Measurements from ENCODE around the gene TSPOAP1.

TSPOAP1 gene

DNA sequence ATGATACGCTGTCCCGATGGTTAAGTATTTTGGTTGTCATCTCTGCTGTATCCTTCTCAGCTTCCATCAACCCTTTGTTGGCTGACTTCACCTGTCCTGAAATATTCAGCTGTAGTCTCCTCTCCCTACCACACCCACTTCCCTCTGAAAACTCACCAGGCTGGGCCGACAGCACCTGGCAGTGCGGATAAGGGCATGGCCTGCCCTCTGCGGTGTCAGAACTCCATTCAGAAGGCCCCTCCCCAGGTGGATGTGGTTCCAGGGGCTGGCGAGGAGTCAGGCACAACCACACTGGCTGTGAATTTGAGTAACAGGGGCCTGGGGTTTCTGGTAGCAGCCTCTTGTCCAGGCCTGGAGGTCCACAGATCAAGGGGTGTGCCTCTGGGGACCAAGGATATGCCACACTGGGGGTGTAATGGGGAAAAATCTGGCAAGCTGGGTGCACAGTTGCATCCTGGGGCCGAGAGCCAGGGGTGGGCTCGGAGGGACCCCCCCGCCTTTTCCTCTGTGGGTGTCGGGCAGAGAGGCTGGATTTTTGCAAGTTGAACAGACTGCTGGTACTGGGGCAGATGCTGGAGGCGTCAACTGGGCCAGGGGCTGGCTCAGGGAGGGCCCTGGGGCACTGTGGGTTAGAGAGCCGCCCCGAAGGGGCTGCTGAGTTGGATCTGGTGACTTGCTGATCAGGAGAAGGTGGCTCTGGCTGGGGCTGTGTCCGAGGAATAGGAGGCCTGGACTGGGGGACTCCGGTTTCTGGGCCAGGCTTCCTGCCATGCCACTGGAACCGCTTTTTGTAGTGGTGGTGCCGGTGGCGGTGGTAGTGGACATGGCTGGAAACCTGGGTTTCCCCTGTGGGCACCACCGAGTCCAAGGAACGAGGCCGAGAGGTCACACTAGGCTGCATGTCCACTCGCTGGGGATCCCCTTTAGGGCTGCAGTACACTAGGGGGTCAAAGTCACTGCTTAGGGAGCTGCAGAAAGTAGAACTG, 29.0 kb upstream of the TSPOAP1 start:
- DNase-seq (ENCODE audit: low read depth) = no peak
- no peak overlapping the region for H3K4me3 ChIP-seq (ENCODE audit: low read depth, low read length)
- TF ChIP-seq POLR2A (IDR thresholded peaks at IDR 0.05; ENCODE audit: extremely low read depth, insufficient read length) (no peak), MYC (IDR thresholded peaks at IDR 0.05; ENCODE audit: low read depth, low read length) (no peak)
- TF ChIP-seq, protein P1, sequence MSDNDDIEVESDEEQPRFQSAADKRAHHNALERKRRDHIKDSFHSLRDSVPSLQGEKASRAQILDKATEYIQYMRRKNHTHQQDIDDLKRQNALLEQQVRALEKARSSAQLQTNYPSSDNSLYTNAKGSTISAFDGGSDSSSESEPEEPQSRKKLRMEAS (IDR thresholded peaks at IDR 0.05; ENCODE audit: low read depth, low read length) = no peak
- TF ChIP-seq, protein P2, sequence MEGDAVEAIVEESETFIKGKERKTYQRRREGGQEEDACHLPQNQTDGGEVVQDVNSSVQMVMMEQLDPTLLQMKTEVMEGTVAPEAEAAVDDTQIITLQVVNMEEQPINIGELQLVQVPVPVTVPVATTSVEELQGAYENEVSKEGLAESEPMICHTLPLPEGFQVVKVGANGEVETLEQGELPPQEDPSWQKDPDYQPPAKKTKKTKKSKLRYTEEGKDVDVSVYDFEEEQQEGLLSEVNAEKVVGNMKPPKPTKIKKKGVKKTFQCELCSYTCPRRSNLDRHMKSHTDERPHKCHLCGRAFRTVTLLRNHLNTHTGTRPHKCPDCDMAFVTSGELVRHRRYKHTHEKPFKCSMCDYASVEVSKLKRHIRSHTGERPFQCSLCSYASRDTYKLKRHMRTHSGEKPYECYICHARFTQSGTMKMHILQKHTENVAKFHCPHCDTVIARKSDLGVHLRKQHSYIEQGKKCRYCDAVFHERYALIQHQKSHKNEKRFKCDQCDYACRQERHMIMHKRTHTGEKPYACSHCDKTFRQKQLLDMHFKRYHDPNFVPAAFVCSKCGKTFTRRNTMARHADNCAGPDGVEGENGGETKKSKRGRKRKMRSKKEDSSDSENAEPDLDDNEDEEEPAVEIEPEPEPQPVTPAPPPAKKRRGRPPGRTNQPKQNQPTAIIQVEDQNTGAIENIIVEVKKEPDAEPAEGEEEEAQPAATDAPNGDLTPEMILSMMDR (IDR thresholded peaks at IDR 0.05; ENCODE audit: low read depth, low read length) = no peak

DNA sequence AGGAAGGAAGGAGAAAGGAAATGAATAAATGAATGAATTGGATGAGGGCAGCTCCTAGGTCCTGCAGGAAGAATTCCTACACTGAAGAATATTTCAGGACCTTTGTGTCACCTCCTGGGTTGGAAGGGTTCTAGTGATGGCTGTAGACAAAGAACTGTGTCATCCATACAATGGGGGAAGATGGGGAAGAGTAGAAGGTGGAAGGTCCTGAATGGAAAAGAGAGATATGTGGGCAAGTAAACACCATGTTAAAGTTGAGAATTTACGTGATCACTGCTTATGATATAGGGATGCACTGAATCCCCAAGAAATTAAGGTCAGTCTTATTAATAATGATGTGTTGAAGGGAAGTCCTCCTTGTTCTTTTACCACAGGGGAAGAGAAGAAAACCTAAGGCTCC, 27.6 kb upstream of the TSPOAP1 start:
- no peak for TF ChIP-seq MYC (IDR thresholded peaks at IDR 0.05; ENCODE audit: low read depth, low read length)
- no peak for TF ChIP-seq POLR2A (IDR thresholded peaks at IDR 0.05; ENCODE audit: extremely low read depth, insufficient read length)
- TF ChIP-seq, protein P1 (IDR thresholded peaks at IDR 0.05; ENCODE audit: low read depth, low read length) = no peak
- no peak overlapping the region for H3K4me3 ChIP-seq (ENCODE audit: low read depth, low read length)
- no peak for DNase-seq (ENCODE audit: low read depth)

DNA sequence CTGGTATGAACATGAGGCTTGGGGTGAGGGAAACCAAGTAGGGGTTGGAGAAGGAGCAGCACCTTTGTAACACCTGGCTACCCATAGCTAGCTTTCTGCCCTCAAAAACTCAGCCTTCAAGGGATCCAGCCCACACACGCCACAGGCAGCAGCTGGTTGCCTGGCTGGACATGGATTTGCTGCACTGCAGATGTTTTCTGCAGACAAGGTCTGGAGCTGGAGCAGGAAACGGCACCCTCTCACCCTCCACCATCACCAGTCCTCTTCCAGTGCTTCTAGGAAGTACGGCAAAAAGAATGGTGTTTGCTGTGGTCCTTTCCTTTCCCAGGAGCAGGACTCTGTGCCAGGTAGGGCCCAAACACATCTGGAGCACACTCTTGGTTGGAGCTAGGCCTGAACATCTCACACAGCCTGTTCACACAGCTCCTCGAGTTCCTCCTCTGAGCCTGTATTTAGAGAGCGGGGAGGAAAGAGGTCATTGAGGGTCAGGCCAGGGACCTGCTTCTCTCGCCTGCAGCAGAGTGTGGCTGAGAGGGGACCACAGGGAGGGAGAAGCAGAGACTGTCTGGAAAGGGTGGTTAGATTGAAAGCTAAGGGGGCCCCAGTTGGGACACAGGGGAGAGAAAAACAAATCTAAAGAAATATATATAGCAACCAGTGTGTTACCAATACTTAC, 26.1 kb upstream of the TSPOAP1 start:
- DNase-seq (ENCODE audit: low read depth) = no peak
- H3K4me3 ChIP-seq (ENCODE audit: low read depth, low read length) = no peak overlapping the region
- TF ChIP-seq, protein P1 (IDR thresholded peaks at IDR 0.05; ENCODE audit: low read depth, low read length) = no peak
- TF ChIP-seq POLR2A (IDR thresholded peaks at IDR 0.05; ENCODE audit: extremely low read depth, insufficient read length) (no peak), MYC (IDR thresholded peaks at IDR 0.05; ENCODE audit: low read depth, low read length) (no peak)
- TF ChIP-seq, protein P2 (IDR thresholded peaks at IDR 0.05; ENCODE audit: low read depth, low read length) = no peak

DNA sequence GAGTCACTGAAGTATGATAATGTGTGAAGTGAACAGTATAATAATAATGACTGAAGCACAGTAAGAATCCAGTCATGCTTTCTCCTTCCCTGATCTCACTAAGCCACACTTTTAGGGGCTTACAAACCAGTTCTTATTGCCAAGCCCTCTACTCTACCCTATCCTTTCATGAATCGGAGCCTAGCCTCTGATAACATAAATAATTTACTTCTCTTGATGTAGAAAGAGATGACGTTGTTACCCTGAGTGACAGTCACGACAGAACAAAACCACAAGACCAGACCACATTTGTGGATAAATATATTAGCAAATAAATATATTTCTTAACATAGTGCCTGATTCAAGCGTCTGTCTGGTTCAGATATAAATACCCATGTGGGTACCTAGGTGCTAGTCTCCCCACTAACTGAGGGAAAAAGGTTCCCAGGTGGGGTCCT, 24.8 kb upstream of the TSPOAP1 start:
- TF ChIP-seq, protein P1 (IDR thresholded peaks at IDR 0.05; ENCODE audit: low read depth, low read length) = no peak
- TF ChIP-seq POLR2A (IDR thresholded peaks at IDR 0.05; ENCODE audit: extremely low read depth, insufficient read length) (no peak), MYC (IDR thresholded peaks at IDR 0.05; ENCODE audit: low read depth, low read length) (no peak)
- TF ChIP-seq, protein P2 (IDR thresholded peaks at IDR 0.05; ENCODE audit: low read depth, low read length) = no peak
- H3K4me3 ChIP-seq (ENCODE audit: low read depth, low read length) = peak overlapping the region; percentile 92
- DNase-seq (ENCODE audit: low read depth) = no peak

DNA sequence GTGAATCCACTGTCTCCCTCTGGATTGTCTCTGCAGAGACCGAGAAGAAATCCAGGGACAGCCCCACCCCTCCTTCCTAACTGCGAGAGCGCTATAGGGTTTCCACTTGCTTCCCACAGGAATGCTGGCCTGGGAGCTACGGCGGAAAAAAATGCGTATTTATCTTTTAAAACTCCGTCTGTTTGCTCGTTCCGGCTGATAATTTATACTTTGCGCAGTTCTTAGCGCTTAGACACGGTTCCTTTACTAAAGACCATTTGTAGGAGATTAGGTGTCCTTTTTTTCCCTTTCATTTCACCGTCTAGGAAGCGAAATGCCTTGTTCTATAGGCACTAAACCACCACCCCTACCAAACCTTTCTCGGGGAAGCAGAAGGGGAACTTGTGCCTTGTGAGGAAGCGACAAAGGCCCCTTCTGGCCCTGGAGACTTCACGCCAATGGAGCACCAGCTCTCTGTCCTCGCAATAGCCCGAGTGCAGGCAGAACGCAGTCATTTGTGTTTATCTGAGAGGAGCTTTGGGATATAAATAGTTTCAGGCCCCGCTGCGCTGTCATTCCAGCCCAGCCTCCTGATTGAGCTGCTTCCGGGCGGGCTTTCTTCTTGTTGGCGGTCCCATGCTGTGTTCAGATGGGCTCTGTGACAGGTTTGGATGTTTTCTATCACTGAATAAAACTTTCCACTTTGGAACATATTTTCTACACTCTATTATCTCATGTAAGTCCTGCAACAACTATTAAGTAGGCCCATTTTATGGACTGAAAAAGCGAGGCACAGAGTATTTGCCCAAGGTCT, 24.2 kb upstream of the TSPOAP1 start:
- DNase-seq (ENCODE audit: low read depth) = peak; percentile 75
- H3K4me3 ChIP-seq (ENCODE audit: low read depth, low read length) = peak overlapping the region; percentile 92
- TF ChIP-seq MYC (IDR thresholded peaks at IDR 0.05; ENCODE audit: low read depth, low read length) = no peak
- TF ChIP-seq, protein P1 (IDR thresholded peaks at IDR 0.05; ENCODE audit: low read depth, low read length) = no peak
- no peak for TF ChIP-seq POLR2A (IDR thresholded peaks at IDR 0.05; ENCODE audit: extremely low read depth, insufficient read length)
- TF ChIP-seq, protein P2 (IDR thresholded peaks at IDR 0.05; ENCODE audit: low read depth, low read length) = no peak
